Progenitor cell of endocrine pancreas (in vitro differentiated cells): ENCODE measurements around the gene PDLIM4. TPM values are rescaled to one million over a fixed set of nuclear protein-coding genes. Genes with fewer than 3 reads are reported as not detected.

Experiments used
- DNase-seq: peaks from one replicate; pipeline ENCODE4 v3.0.0; 2021; ENCODE audit warnings: low spot score; ENCODE audit not compliant: unreplicated experiment
- H3K27ac Mint-ChIP-seq: 2 replicates; pipeline ENCODE4 v1.8.0; 2021; ENCODE audit warnings: mild to moderate bottlenecking, moderate library complexity, mixed read lengths
- H3K27me3 Mint-ChIP-seq: 2 replicates; pipeline ENCODE4 v1.8.0; 2021; ENCODE audit warnings: mixed read lengths
- H3K36me3 Mint-ChIP-seq: 2 replicates; pipeline ENCODE4 v1.8.0; 2022; ENCODE audit warnings: mixed read lengths; ENCODE audit not compliant: insufficient read depth
- H3K4me1 Mint-ChIP-seq: 2 replicates; pipeline ENCODE4 v1.8.0; 2021; ENCODE audit warnings: low read depth, mixed read lengths
- H3K4me3 Mint-ChIP-seq: 2 replicates; pipeline ENCODE4 v1.8.0; 2021; ENCODE audit warnings: low read depth, mild to moderate bottlenecking, moderate library complexity, mixed read lengths
- H3K9me3 Mint-ChIP-seq: 2 replicates; pipeline ENCODE4 v1.8.0; 2021; ENCODE audit warnings: low read depth, mixed read lengths
- CTCF ChIP-seq: fragments of 200-600 bp; sonication (generic); IDR thresholded peaks from one replicate; pipeline ENCODE4 v1.5.0; 2021; ENCODE audit warnings: antibody characterized with exemption, mild to moderate bottlenecking; ENCODE audit not compliant: unreplicated experiment
- total RNA-seq: library from RNA; stranded (reverse); gene quantifications from 2 replicates; pipeline ENCODE4 v1.2.1, GENCODE V29; 2021

Gene PDLIM4
- total RNA-seq, 1 donor from 2014 or later: 14.7 TPM

- Mint-ChIP-seq H3K36me3 (peaks cover 3% of the 10 kb centered on the region), H3K27me3 (no peaks in the 10 kb centered on the region)
Measured at GRCh38 chr5:132211787-132212186, 45.7 kb upstream of the PDLIM4 start.

DNA sequence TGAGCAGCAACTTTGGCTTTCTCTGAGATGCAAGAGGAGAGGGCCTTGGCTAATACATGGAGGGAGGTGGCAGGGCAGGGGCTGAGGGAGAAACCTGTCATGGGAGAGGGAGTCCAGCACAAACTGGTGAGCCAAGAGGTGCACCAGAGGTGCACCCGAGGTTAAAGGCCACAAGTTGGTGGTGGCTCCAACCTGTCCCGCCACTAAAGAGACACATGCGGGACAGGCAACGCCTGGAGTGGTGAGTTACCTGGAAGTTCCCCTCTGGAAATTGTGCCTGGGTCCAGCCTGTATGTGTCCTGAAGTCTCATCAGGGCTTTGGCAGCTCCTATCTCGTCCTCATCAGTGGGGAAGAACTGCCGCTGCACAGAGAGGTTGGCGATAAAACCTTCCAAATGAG lies 43.8 kb upstream of the PDLIM4 start:
- Mint-ChIP-seq H3K27me3 (no peaks in the 10 kb centered on the region), H3K4me1 (no peaks in the 10 kb centered on the region), H3K27ac (no peak overlapping the region), H3K9me3 (no peaks in the 10 kb centered on the region), H3K4me3 (no peak overlapping the region), H3K36me3 (peaks cover 4% of the 10 kb centered on the region)
- DNase-seq: no peak
- TF ChIP-seq CTCF: no peak

More at GRCh38 chr5:132211787-132212186, 45.7 kb upstream of the PDLIM4 start:
- no peak overlapping the region for H3K27ac Mint-ChIP-seq
- no peaks in the 10 kb centered on the region for H3K9me3 Mint-ChIP-seq
- H3K4me3 Mint-ChIP-seq: no peak overlapping the region
- H3K4me1 Mint-ChIP-seq: no peaks in the 10 kb centered on the region
- TF ChIP-seq CTCF: no peak
- DNase-seq: no peak

DNA sequence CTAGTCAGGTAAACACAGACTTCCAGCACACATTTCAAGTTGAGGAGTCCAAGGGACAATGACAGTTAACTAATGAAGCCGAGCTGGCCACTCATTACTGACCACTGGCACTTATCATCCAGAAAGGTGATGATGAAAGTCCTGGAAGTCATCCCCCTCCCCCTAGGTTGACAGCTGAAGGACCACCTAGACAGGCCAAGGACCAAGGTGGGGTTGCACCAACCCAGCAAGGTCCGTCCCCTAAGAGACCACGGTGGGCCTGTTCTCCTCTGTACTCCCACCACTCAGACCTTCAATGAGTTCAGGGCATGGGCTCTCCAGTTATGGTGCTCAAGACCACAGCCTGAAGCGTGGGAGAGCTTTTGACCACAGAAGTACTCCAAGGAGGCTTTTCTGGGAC lies 43.0 kb upstream of the PDLIM4 start:
- no peaks in the 10 kb centered on the region for H3K9me3 Mint-ChIP-seq
- TF ChIP-seq CTCF: no peak
- DNase-seq: no peak
- H3K4me3 Mint-ChIP-seq: no peak overlapping the region
- peaks cover 4% of the 10 kb centered on the region for H3K36me3 Mint-ChIP-seq
- H3K27ac Mint-ChIP-seq: no peak overlapping the region
- no peaks in the 10 kb centered on the region for H3K27me3 Mint-ChIP-seq
- no peaks in the 10 kb centered on the region for H3K4me1 Mint-ChIP-seq

- H3K36me3 Mint-ChIP-seq: peaks cover 4% of the 10 kb centered on the region
- H3K4me3 Mint-ChIP-seq: no peak overlapping the region
- H3K9me3 Mint-ChIP-seq: no peaks in the 10 kb centered on the region
- no peaks in the 10 kb centered on the region for H3K4me1 Mint-ChIP-seq
- no peaks in the 10 kb centered on the region for H3K27me3 Mint-ChIP-seq
- no peak for DNase-seq
- no peak overlapping the region for H3K27ac Mint-ChIP-seq
- TF ChIP-seq CTCF: no peak
Measured at GRCh38 chr5:132215329-132215728, 42.2 kb upstream of the PDLIM4 start.

DNA sequence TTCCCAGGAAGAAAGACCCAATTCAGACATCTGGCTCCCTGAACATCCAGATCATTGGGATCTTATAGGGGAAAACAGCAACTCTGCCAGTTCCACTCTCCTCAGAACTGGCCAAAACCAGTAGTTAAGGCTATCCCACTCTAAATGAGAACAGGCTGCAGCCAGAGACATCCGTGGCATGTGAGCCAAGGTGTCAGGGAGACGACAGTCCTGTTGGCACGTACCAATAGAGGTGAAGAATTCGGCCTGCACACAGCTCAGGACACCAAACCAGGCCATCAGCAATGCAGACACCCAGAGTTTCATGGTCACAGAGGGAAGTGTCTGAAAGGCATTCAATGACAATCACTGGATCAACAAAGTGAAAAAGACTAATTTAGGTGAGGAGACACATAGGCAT lies 39.2 kb upstream of the PDLIM4 start:
- Mint-ChIP-seq H3K4me3 (no peak overlapping the region), H3K4me1 (peaks cover 1% of the 10 kb centered on the region), H3K27ac (no peak overlapping the region), H3K9me3 (no peaks in the 10 kb centered on the region), H3K36me3 (peaks cover 4% of the 10 kb centered on the region), H3K27me3 (no peaks in the 10 kb centered on the region)
- no peak for DNase-seq
- no peak for TF ChIP-seq CTCF
